H1 (cell line): ENCODE data around the gene SOX8. TPM values are rescaled to one million over a fixed set of nuclear protein-coding genes. Genes with fewer than 3 reads are reported as not detected.

ENCODE experiments used
- CTCF ChIA-PET: fragments of 300-600 bp; sonication (Branson Sonifier 250); formaldehyde crosslinking; loops from one replicate; lab custom pipeline; 2021; ENCODE audit not compliant: partially characterized antibody; lab: Charles Lee
- POLR2A ChIA-PET: fragments of 300-600 bp; sonication (Branson Sonifier 250); formaldehyde crosslinking; loops from one replicate; lab custom pipeline; 2021; ENCODE audit warnings: inconsistent platforms; ENCODE audit not compliant: partially characterized antibody; lab: Charles Lee
- DNase-seq, 2 experiments: peaks; one replicate each; pipeline versions ENCODE4 v3.0.0 to v3.0.0-alpha.2; 2010 to 2022; ENCODE audit warnings: low spot score in 2 of 2, low read depth in 1 of 2, mixed read lengths in 1 of 2
- FAIRE-seq: peaks from 2 replicates; lab custom pipeline; 2011; peaks lifted over from hg19 to GRCh38; lab: Jason Lieb, UNC
- H2AFZ ChIP-seq: 2 replicates; pipeline ENCODE4 v1.8.1; 2012; ENCODE audit warnings: low read length, inconsistent platforms
- H2AK5ac ChIP-seq: 2 replicates; pipeline ENCODE4 v1.6.1; 2013; ENCODE audit warnings: low read depth, low read length
- H2BK120ac ChIP-seq: replicated peaks from 2 replicates; pipeline ENCODE3; 2013; ENCODE audit warnings: low read depth, low read length, inconsistent platforms
- H2BK12ac ChIP-seq: 2 replicates; pipeline ENCODE4 v1.6.1; 2013; ENCODE audit warnings: low read depth, low read length
- H2BK15ac ChIP-seq: 2 replicates; pipeline ENCODE4 v1.6.1; 2013; ENCODE audit warnings: low read length
- H2BK20ac ChIP-seq: 2 replicates; pipeline ENCODE4 v1.6.1; 2013; ENCODE audit warnings: low read length
- H2BK5ac ChIP-seq: 2 replicates; pipeline ENCODE4 v1.6.1; 2013; ENCODE audit warnings: low read depth, low read length
- H3K14ac ChIP-seq: 2 replicates; pipeline ENCODE4 v1.6.1; 2013; ENCODE audit warnings: inconsistent platforms; ENCODE audit not compliant: insufficient read length
- H3K18ac ChIP-seq: 2 replicates; pipeline ENCODE4 v1.6.1; 2013; ENCODE audit warnings: low read length; ENCODE audit errors: extremely low read depth
- H3K23ac ChIP-seq: 2 replicates; pipeline ENCODE4 v1.6.1; 2013; ENCODE audit warnings: inconsistent platforms; ENCODE audit not compliant: insufficient read length
- H3K23me2 ChIP-seq: 2 replicates; pipeline ENCODE4 v1.6.1; 2013; ENCODE audit warnings: low read depth, low read length
- H3K27ac ChIP-seq: 2 replicates; pipeline ENCODE4 v1.6.1; 2011; ENCODE audit warnings: low read depth, low read length, inconsistent platforms
- H3K27me3 ChIP-seq, 4 experiments: replicated peaks in 1 of 4; 1 replicate in 1 of 4; 2 replicates in 3 of 4; pipeline versions ENCODE4 v1.6.1 to v1.8.1; 2011 to 2013; ENCODE audit warnings: low read length in 3 of 4, mild to moderate bottlenecking in 3 of 4, inconsistent platforms in 2 of 4, mixed read lengths in 2 of 4, moderate library complexity in 1 of 4; ENCODE audit not compliant: control insufficient read depth in 3 of 4, insufficient read depth in 3 of 4; ENCODE audit errors: extremely low read depth in 1 of 4
- H3K36me3 ChIP-seq, 4 experiments: 2 replicates each; pipeline versions ENCODE4 v1.6.1 to v1.8.1; 2011 to 2013; ENCODE audit warnings: mild to moderate bottlenecking in 4 of 4, low read length in 3 of 4, moderate library complexity in 2 of 4, control low read depth in 1 of 4, inconsistent platforms in 1 of 4; ENCODE audit not compliant: insufficient read depth in 4 of 4, control insufficient read depth in 2 of 4
- H3K4ac ChIP-seq: replicated peaks from 2 replicates; pipeline ENCODE3; 2013; ENCODE audit warnings: low read length, low read depth, mixed read lengths, inconsistent platforms; ENCODE audit not compliant: insufficient read length
- H3K4me1 ChIP-seq, 4 experiments: replicated peaks in 1 of 4; 1 replicate in 1 of 4; 2 replicates in 3 of 4; pipeline versions ENCODE4 v1.6.1 to v1.8.1; 2011 to 2013; ENCODE audit warnings: low read length in 3 of 4, inconsistent platforms in 2 of 4, mixed read lengths in 1 of 4; ENCODE audit not compliant: insufficient read depth in 4 of 4, control insufficient read depth in 3 of 4
- H3K4me2 ChIP-seq, 2 experiments: 2 replicates each; pipeline versions ENCODE4 v1.6.1 to v1.8.1; 2011 to 2013; ENCODE audit warnings: low read depth in 2 of 2, low read length in 2 of 2, control low read depth in 1 of 2, inconsistent platforms in 1 of 2, mild to moderate bottlenecking in 1 of 2; ENCODE audit not compliant: insufficient read depth in 1 of 2
- H3K4me3 ChIP-seq, 4 experiments: fragments of 200-600, 300-600 bp in 1 of 4; sonication (generic), shearing (Covaris generic), sonication (Bioruptor Twin) in 1 of 4; 2 replicates each; pipeline versions ENCODE4 v1.5.1 to v1.8.1; 2011 to 2016; ENCODE audit warnings: low read length in 4 of 4, low read depth in 3 of 4, control low read depth in 2 of 4, inconsistent platforms in 2 of 4, mild to moderate bottlenecking in 2 of 4, mixed read lengths in 1 of 4, moderate library complexity in 1 of 4; ENCODE audit not compliant: insufficient read depth in 2 of 4; ENCODE audit errors: extremely low read depth in 1 of 4
- H3K56ac ChIP-seq: replicated peaks from 2 replicates; pipeline ENCODE3; 2013; ENCODE audit warnings: low read depth, mild to moderate bottlenecking, mixed read lengths, low read length, inconsistent platforms; ENCODE audit not compliant: insufficient read length
- H3K79me1 ChIP-seq: 2 replicates; pipeline ENCODE4 v1.6.1; 2013; ENCODE audit warnings: low read depth, low read length, control low read depth
- H3K79me2 ChIP-seq, 2 experiments: 2 replicates each; pipeline versions ENCODE4 v1.6.1 to v1.8.1; 2012 to 2013; ENCODE audit warnings: low read length in 2 of 2, mild to moderate bottlenecking in 2 of 2, inconsistent platforms in 1 of 2; ENCODE audit not compliant: insufficient read depth in 2 of 2, control insufficient read depth in 1 of 2
- H3K9ac ChIP-seq, 4 experiments: replicated peaks in 1 of 4; 1 replicate in 1 of 4; 2 replicates in 3 of 4; pipeline versions ENCODE4 v1.6.1 to v1.8.1; 2011 to 2013; ENCODE audit warnings: low read depth in 3 of 4, low read length in 3 of 4, control low read depth in 2 of 4, mild to moderate bottlenecking in 2 of 4, moderate library complexity in 2 of 4, inconsistent platforms in 1 of 4; ENCODE audit errors: extremely low read depth in 1 of 4
- H3K9me3 ChIP-seq, 2 experiments: 2 replicates each; pipeline versions ENCODE4 v1.6.1 to v1.8.1; 2012 to 2013; ENCODE audit warnings: mild to moderate bottlenecking in 2 of 2, moderate library complexity in 2 of 2, control low read depth in 1 of 2, inconsistent platforms in 1 of 2, low read depth in 1 of 2, low read length in 1 of 2, mixed read lengths in 1 of 2; ENCODE audit not compliant: insufficient read depth in 2 of 2
- H4K20me1 ChIP-seq, 2 experiments: replicated peaks in 1 of 2; 2 replicates each; pipeline versions ENCODE3 to v1.8.1; 2011 to 2013; ENCODE audit warnings: inconsistent platforms in 2 of 2, low read length in 2 of 2, mild to moderate bottlenecking in 1 of 2; ENCODE audit not compliant: insufficient read depth in 2 of 2, control insufficient read depth in 1 of 2
- H4K5ac ChIP-seq: 2 replicates; pipeline ENCODE4 v1.6.1; 2013; ENCODE audit warnings: low read length, low read depth, mixed read lengths, inconsistent platforms; ENCODE audit not compliant: insufficient read length
- H4K8ac ChIP-seq: 2 replicates; pipeline ENCODE4 v1.8.0; 2013; ENCODE audit warnings: mild to moderate bottlenecking, moderate library complexity, low read length, inconsistent platforms; ENCODE audit not compliant: insufficient read depth; ENCODE audit errors: extremely low read depth
- H4K91ac ChIP-seq: replicated peaks from 2 replicates; pipeline ENCODE3; 2013; ENCODE audit warnings: low read length, mixed read lengths, inconsistent platforms; ENCODE audit not compliant: insufficient read length
- ASH2L ChIP-seq: fragments of 200-600, 300-600 bp; sonication (generic); IDR thresholded peaks from one replicate; pipeline ENCODE4 v1.7.1; 2017; ENCODE audit warnings: low read length
- BACH1 ChIP-seq: IDR thresholded peaks from 2 replicates; pipeline ENCODE4 v1.6.1; 2012; ENCODE audit warnings: low read length, improper control_type of control experiment
- BRCA1 ChIP-seq: IDR thresholded peaks from 2 replicates; pipeline ENCODE4 v1.6.1; 2012; ENCODE audit warnings: low read depth, low read length, improper control_type of control experiment
- CBX8 ChIP-seq: fragments of 300-800, 300-1000 bp; sonication (generic); IDR thresholded peaks from 2 replicates; pipeline ENCODE4 v1.7.1; 2016; ENCODE audit warnings: low read depth, low read length, borderline replicate concordance
- CHD2 ChIP-seq: IDR thresholded peaks from 2 replicates; pipeline ENCODE4 v1.6.1; 2012; ENCODE audit warnings: low read length, improper control_type of control experiment
- CREB1 ChIP-seq: IDR thresholded peaks from 2 replicates; pipeline ENCODE4 v1.6.1; 2012; ENCODE audit warnings: inconsistent platforms
- E2F6 ChIP-seq: IDR thresholded peaks from 2 replicates; pipeline ENCODE4 v1.6.1; 2012; ENCODE audit warnings: inconsistent platforms
- EZH2 ChIP-seq: fragments of 200-600 bp; sonication (generic); IDR thresholded peaks from 2 replicates; pipeline ENCODE4 v1.7.1; 2012; ENCODE audit warnings: low read depth, mild to moderate bottlenecking, moderate library complexity, low read length, inconsistent platforms; ENCODE audit not compliant: severe bottlenecking
- RNF2 ChIP-seq: fragments of 200-900, 300-1000 bp; sonication (generic); IDR thresholded peaks from 2 replicates; pipeline ENCODE4 v1.7.1; 2016; ENCODE audit warnings: borderline replicate concordance, low read depth, mild to moderate bottlenecking, antibody characterized with exemption, low read length; ENCODE audit not compliant: poor library complexity, severe bottlenecking; ENCODE audit errors: missing control alignments
- SUZ12 ChIP-seq: fragments of 200-600 bp; sonication (generic); IDR thresholded peaks from 2 replicates; pipeline ENCODE4 v1.6.1; 2012; ENCODE audit warnings: mild to moderate bottlenecking, inconsistent platforms, low read length, moderate library complexity, mixed read lengths
- TBP ChIP-seq: IDR thresholded peaks from 2 replicates; pipeline ENCODE4 v1.6.1; 2011; ENCODE audit warnings: low read depth, low read length, improper control_type of control experiment
- ZNF274 ChIP-seq: IDR thresholded peaks from 2 replicates; pipeline ENCODE4 v1.7.0; 2012; ENCODE audit warnings: low read length, borderline replicate concordance; ENCODE audit errors: extremely low read depth
- WGBS, 2 experiments: shearing (Covaris generic) in 1 of 2; methylation state at CpG; one replicate each; pipeline versions ENCODE4 v1.1.6 to v1.1.7; 2013 to 2015; ENCODE audit warnings: low lambda C conversion rate in 2 of 2, mixed read lengths in 2 of 2, inconsistent platforms in 1 of 2, low coverage in 1 of 2, missing lambda C conversion rate in 1 of 2; ENCODE audit not compliant: insufficient replicate concordance in 2 of 2, insufficient coverage in 1 of 2, insufficient read length in 1 of 2; ENCODE audit errors: extremely low coverage in 1 of 2, missing lambda C conversion rate in 1 of 2; 5-methylcytosine and 5-hydroxymethylcytosine counted together
- polyA plus RNA-seq, 7 experiments: library from polyadenylated mRNA; depleted of rRNA in 3 of 7; stranded (reverse) in 5 of 7; unstranded in 2 of 7; fragments of >200 nt in 5 of 7; fragments of 200-250 nt in 2 of 7; gene quantifications; 1 replicate in 5 of 7; 2 replicates in 1 of 7; 4 replicates in 1 of 7; pipeline versions ENCODE4 v1.2.1 to v1.2.3, GENCODE V29; 2011 to 2013; ENCODE audit warnings: missing spikeins in 2 of 7, mixed read lengths in 2 of 7
- total RNA-seq: library from RNA; stranded (reverse); fragmentation: NEBNext Ultra II Directional; extraction: Animal tissue kit (Norgen Biotek cat#: 25700); gene quantifications from 2 replicates; pipeline ENCODE4 v1.2.1, GENCODE V29; 2021

Gene SOX8
- total and polyA plus RNA-seq, 2 of the 8 experiments (the other 6 are each of a cell fraction or from before 2014, with no cell fraction given) = 2.2 to 5.7 TPM

GRCh38 chr16:1001096-1001495, 19.5 kb downstream of the SOX8 start:
- Histone ChIP-seq H2BK20ac (no peak overlapping the region), H3K9me3 (peaks cover 0 to 49% of the 10 kb centered on the region in 2 experiments; a peak in 3 of 4 replicates), H3K23me2 (no peaks in the 10 kb centered on the region), H2BK15ac (no peak overlapping the region), H3K56ac (no peak overlapping the region), H3K79me2 (no peaks in the 10 kb centered on the region), H3K27ac (no peak overlapping the region), H3K4me2 (no peak overlapping the region), H3K4me1 (peaks cover 0 to 5% (median 0%) of the 10 kb centered on the region in 4 experiments; a peak in 1 of 7 replicates), H3K27me3 (no peaks in the 10 kb centered on the region), H4K8ac (no peak overlapping the region; the same call in 1 of the 2 replicates), H2BK12ac (no peak overlapping the region), H3K36me3 (no peaks in the 10 kb centered on the region), H4K5ac (no peak overlapping the region), H3K14ac (no peak overlapping the region), H3K18ac (no peak overlapping the region), H3K23ac (no peak overlapping the region), H2BK5ac (no peak overlapping the region), H2AFZ (no peak overlapping the region), H2AK5ac (no peak overlapping the region), H3K4me3 (no peak overlapping the region), H2BK120ac (no peak overlapping the region), H3K79me1 (no peaks in the 10 kb centered on the region), H3K9ac (no peak overlapping the region), H4K91ac (no peak overlapping the region), H4K20me1 (no peaks in the 10 kb centered on the region), H3K4ac (no peak overlapping the region)
- no peak for DNase-seq
- 95% methylated on average over 11 of the region's 11 CpGs; no CpG with 5 or more reads in 1 of the 2 experiments for WGBS, 2 experiments
- TF ChIP-seq TBP (no peak), CREB1 (no peak), CHD2 (no peak), E2F6 (no peak), BACH1 (no peak), RNF2 (no peak), BRCA1 (no peak), ASH2L (no peak), ZNF274 (no peak), EZH2 (no peak), CBX8 (no peak), SUZ12 (no peak)
- POLR2A ChIA-PET = no interaction called here
- no peak for FAIRE-seq
- CTCF ChIA-PET = interaction anchor here (1.1 kb wide), 1 partner anchor 56 kb away, joined by 4 read pairs; no protein-coding TSS in a partner anchor
